Measurements from ENCODE around the gene HARS1. TPM values are rescaled to one million over a fixed set of nuclear protein-coding genes. Genes with fewer than 3 reads are reported as not detected.
"Not testable (repeated sequence)": the region's sequence is repeated elsewhere in the genome, so short reads cannot be mapped to it uniquely, and the experiment has no call there.

Gene HARS1
- total and polyA plus RNA-seq, 5 donors = 42.9 to 49.6 (median 44.5) TPM

GRCh38 chr5:140677947-140678346, 13.2 kb downstream of the HARS1 start:
- no peak for ATAC-seq
- intact Hi-C loops (cut with DNase I) = no loop called here
- H3K4me3 ChIP-seq (ENCODE audit: low read length) = no peak overlapping the region

DNA sequence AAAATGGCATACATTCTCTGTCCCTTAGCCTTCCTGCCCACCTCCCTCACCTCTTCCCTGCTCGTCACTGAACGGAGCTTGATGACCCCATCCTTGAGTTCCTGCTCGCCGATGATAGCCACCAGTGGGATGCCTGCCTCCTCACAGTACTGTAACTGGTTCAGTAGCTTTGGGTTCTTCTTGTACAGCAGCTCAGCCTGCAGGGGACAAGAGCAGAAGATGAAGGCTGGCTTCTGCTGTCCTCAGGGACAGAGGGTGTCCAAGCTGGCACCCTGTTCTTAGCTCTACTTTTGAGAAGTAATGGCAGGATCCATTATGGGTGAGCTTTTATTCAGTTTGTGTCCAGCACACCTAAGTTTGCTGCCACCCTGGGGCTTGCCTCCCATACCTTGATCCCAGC, 16.5 kb downstream of the HARS1 start:
- Histone ChIP-seq H3K27me3 (ENCODE audit: control insufficient read depth, insufficient read depth) (no peaks in the 10 kb centered on the region), H3K27ac (ENCODE audit: low read length) (no peak overlapping the region), H3K9me3 (ENCODE audit: control insufficient read depth, low read length) (no peaks in the 10 kb centered on the region), H3K4me1 (ENCODE audit: control insufficient read depth, insufficient read depth, low read length) (no peaks in the 10 kb centered on the region), H3K4me3 (ENCODE audit: low read length) (no peak overlapping the region)
- DNase-seq (no peak), ATAC-seq (no peak)
- intact Hi-C loops (cut with DNase I) = no loop called here
- WGBS = 96% methylated on average over 4 of the region's 4 CpGs

More at GRCh38 chr5:140677947-140678346, 13.2 kb downstream of the HARS1 start:
- Histone ChIP-seq H3K9me3 (ENCODE audit: control insufficient read depth, low read length) (no peaks in the 10 kb centered on the region), H3K27me3 (ENCODE audit: control insufficient read depth, insufficient read depth) (no peaks in the 10 kb centered on the region), H3K27ac (ENCODE audit: low read length) (no peak overlapping the region), H3K4me1 (ENCODE audit: control insufficient read depth, insufficient read depth, low read length) (no peaks in the 10 kb centered on the region)
- DNase-seq = no peak
- WGBS = 99% methylated on average over 3 of the region's 3 CpGs

DNA sequence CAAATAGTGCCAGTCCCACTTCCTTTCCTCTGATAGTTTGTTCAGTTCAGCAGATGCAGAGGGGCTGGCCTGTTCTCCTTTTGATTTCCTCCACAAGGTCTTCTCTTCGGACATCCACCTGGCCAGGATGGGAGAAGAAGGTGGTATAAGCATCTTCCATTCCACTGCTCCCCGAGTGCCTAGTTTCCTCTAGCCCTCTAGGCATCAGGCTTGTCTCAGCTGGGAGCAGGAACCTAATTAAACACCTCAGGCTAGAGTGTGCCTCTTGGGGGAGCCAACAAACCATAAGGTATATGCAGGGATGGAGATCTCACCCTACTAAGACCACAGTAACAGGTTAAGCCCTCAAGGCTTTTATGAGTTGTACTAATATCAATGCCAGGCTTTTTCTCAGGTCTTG, 17.0 kb downstream of the HARS1 start:
- intact Hi-C loops (cut with DNase I) = no loop called here
- Histone ChIP-seq H3K4me3 (ENCODE audit: low read length) (no peak overlapping the region), H3K9me3 (ENCODE audit: control insufficient read depth, low read length) (no peaks in the 10 kb centered on the region), H3K27ac (ENCODE audit: low read length) (no peak overlapping the region), H3K4me1 (ENCODE audit: control insufficient read depth, insufficient read depth, low read length) (no peaks in the 10 kb centered on the region), H3K27me3 (ENCODE audit: control insufficient read depth, insufficient read depth) (no peaks in the 10 kb centered on the region)
- DNase-seq (no peak), ATAC-seq (no peak)
- WGBS = 86% methylated on average over 2 of the region's 2 CpGs

- DNase-seq (peak in 2 of 3 donors; percentile 56 to 63), ATAC-seq (peak in 1 of 2 donors; percentile 23)
- no peaks in the 10 kb centered on the region for H3K9me3 ChIP-seq (ENCODE audit: control insufficient read depth, low read length)
- no peak within 1 kb of the TSS for H3K4me3 ChIP-seq (ENCODE audit: low read length)
- no peaks in the 10 kb centered on the region for H3K4me1 ChIP-seq (ENCODE audit: control insufficient read depth, insufficient read depth, low read length)
- 83% methylated on average over 45 of the region's 45 CpGs for WGBS
- intact Hi-C loops (cut with DNase I) = no loop called here
- no peak within 1 kb of the TSS for H3K27ac ChIP-seq (ENCODE audit: low read length)
- H3K27me3 ChIP-seq (ENCODE audit: control insufficient read depth, insufficient read depth) = no peaks in the 10 kb centered on the region
Measured at GRCh38 chr5:140673187-140673976, 17.8 kb downstream of the HARS1 start, which contains the start of gene DND1. TSS of gene DND1 (minus strand) at chr5:140673576. CDS start at chr5:140673542, 34 bp downstream.

DNA sequence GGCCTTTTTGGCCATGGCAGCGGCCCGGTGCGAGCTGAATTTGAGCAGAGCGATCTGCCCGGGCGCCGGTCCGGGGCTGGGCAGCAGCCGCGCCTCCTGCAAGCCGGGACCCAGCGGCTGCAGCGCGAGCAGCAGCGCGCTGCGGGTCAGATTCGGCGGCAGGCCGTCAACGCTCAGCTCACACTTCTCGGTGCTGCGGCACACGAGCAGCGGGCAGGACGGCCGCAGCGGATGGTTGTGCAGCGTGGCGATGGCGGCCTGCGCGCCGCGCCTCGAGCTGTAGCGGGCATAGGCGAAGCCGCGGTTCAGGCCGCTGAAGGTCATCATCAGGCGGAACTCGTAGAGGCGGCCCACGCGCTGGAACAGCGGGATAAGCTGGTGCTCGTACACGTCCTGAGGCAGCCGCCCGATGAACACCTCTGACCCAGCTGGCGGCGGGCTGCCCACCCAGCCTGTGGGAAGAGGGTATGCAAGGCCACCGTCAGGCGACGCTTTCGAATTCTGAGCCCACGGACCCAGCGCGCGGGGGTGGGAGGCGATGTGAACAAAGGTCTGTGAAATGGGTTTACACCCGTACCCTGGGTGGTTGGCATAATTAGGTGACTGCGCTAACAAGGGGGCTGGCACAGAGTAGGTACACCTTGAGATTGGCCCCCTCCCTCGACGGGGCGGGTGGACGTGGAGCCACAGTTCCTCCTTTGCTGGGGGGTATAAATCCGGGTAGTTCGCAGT, 18.5 kb downstream of the HARS1 start:
- Histone ChIP-seq H3K4me3 (ENCODE audit: low read length) (no peak overlapping the region), H3K27me3 (ENCODE audit: control insufficient read depth, insufficient read depth) (no peaks in the 10 kb centered on the region), H3K27ac (ENCODE audit: low read length) (no peak overlapping the region), H3K9me3 (ENCODE audit: control insufficient read depth, low read length) (no peaks in the 10 kb centered on the region), H3K4me1 (ENCODE audit: control insufficient read depth, insufficient read depth, low read length) (no peaks in the 10 kb centered on the region)
- intact Hi-C loops (cut with DNase I) = no loop called here
- ATAC-seq (peak; percentile 22 to 59), DNase-seq (peak; percentile 59 to 78 (median 74))
- 44% methylated on average over 70 of the region's 70 CpGs for WGBS

- no peaks in the 10 kb centered on the region for H3K27me3 ChIP-seq (ENCODE audit: control insufficient read depth, insufficient read depth)
- no peak overlapping the region for H3K4me3 ChIP-seq (ENCODE audit: low read length)
- H3K4me1 ChIP-seq (ENCODE audit: control insufficient read depth, insufficient read depth, low read length) = no peaks in the 10 kb centered on the region
- no peak for ATAC-seq
- no peak for DNase-seq
- no peak overlapping the region for H3K27ac ChIP-seq (ENCODE audit: low read length)
- H3K9me3 ChIP-seq (ENCODE audit: control insufficient read depth, low read length) = no peaks in the 10 kb centered on the region
- WGBS = 92% methylated on average over 6 of the region's 7 CpGs
- intact Hi-C loops (cut with DNase I) = no loop called here
Measured at GRCh38 chr5:140671472-140672125, 19.6 kb downstream of the HARS1 start.

DNA sequence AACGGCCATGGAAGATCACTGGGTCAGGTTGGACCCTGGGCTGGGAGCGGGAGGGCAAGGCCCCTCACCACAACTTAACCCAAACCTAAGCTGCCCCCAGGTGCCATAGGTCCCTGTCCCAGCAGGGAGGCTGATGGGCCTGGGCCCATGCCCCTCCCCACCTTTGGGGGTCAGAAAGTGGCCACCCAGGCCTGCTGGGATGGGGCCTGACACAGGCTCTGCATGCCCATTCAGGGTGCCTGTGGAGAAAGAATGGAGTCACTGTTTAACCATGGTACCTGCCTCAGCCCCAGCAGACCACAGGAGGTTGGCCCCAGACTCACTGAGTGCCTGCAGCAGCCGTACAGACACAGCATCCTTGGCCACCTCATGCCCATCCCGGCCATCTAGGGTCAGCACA, 20.1 kb downstream of the HARS1 start:
- H3K27ac ChIP-seq (ENCODE audit: low read length); H3K9me3 ChIP-seq (ENCODE audit: control insufficient read depth, low read length); DNase-seq; intact Hi-C loops (cut with DNase I); H3K4me3 ChIP-seq (ENCODE audit: low read length); H3K27me3 ChIP-seq (ENCODE audit: control insufficient read depth, insufficient read depth); H3K4me1 ChIP-seq (ENCODE audit: control insufficient read depth, insufficient read depth, low read length): not testable (repeated sequence)
- 93% methylated on average over 4 of the region's 4 CpGs for WGBS
- ATAC-seq = peak; percentile 5 to 23

- Histone ChIP-seq H3K4me3 (ENCODE audit: low read length) (peak within 1 kb of the TSS; percentile 86), H3K27me3 (ENCODE audit: control insufficient read depth, insufficient read depth) (no peaks in the 10 kb centered on the region), H3K27ac (ENCODE audit: low read length) (peak within 1 kb of the TSS; percentile 97), H3K4me1 (ENCODE audit: control insufficient read depth, insufficient read depth, low read length) (peaks cover 4% of the 10 kb centered on the region), H3K9me3 (ENCODE audit: control insufficient read depth, low read length) (no peaks in the 10 kb centered on the region)
- intact Hi-C loops (cut with DNase I) = no loop called here
- WGBS = under 1% methylated on average over 54 of the region's 54 CpGs
- DNase-seq (peak; percentile 98 to 99 (median 99)), ATAC-seq (peak; percentile 99)
Measured at GRCh38 chr5:140664359-140665119, 26.6 kb downstream of the HARS1 start, which contains the start of gene WDR55. TSS of gene WDR55 (plus strand) at chr5:140664904. CDS start at chr5:140664913, 9 bp downstream.

DNA sequence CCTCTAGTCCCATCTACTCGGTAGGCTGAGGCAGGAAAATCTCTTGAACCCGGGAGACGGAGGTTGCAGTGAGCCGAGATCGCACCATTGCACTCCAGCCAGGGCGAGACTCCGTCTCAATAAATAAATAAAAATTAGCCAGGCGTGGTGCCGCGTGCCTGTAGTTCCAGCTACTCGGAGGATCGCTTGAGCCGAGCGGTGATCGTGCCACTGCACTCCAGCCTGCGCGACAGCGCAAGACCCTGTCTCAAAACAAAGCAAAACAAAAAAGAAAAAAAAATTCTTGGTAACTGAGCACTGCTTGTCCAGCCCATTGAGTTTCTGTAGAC, 27.2 kb downstream of the HARS1 start:
- no peak for ATAC-seq
- H3K9me3 ChIP-seq (ENCODE audit: control insufficient read depth, low read length) = no peaks in the 10 kb centered on the region
- peak in 1 of 3 donors; percentile 57 for DNase-seq
- peak overlapping the region; percentile 97 for H3K27ac ChIP-seq (ENCODE audit: low read length)
- H3K27me3 ChIP-seq (ENCODE audit: control insufficient read depth, insufficient read depth) = no peaks in the 10 kb centered on the region
- H3K4me3 ChIP-seq (ENCODE audit: low read length) = peak overlapping the region; percentile 86
- H3K4me1 ChIP-seq (ENCODE audit: control insufficient read depth, insufficient read depth, low read length) = peaks cover 4% of the 10 kb centered on the region
- intact Hi-C loops (cut with DNase I) = no loop called here
- 8% methylated on average over 18 of the region's 18 CpGs for WGBS

DNA sequence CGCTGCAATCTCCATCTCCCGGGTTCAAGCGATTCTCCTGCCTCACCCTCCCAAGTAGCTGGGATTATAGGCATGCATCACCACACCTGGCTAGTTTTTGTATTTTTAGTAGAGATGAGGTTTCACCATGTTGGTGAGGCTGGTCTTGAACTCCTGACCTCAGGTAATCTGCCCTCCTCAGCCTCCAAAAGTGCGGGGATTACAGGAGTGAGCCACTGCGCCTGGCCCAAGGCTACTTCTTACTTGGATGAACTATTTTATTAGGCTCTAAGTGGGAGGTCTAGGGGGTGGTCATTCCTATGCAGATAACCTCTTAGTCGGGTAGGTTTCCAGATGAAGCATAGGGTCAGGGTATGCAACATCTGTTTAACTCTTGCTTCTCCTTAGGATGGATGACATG, 30.8 kb downstream of the HARS1 start:
- H3K27ac ChIP-seq (ENCODE audit: low read length); ATAC-seq; H3K27me3 ChIP-seq (ENCODE audit: control insufficient read depth, insufficient read depth); H3K4me3 ChIP-seq (ENCODE audit: low read length); H3K9me3 ChIP-seq (ENCODE audit: control insufficient read depth, low read length); DNase-seq; H3K4me1 ChIP-seq (ENCODE audit: control insufficient read depth, insufficient read depth, low read length); intact Hi-C loops (cut with DNase I): not testable (repeated sequence)
- WGBS = 85% methylated on average over 6 of the region's 6 CpGs
